HEK293 (cell line): ENCODE results near the gene TIPRL.

ENCODE experiments used
- CTCF ChIP-seq: fragments of 450-650 bp; formaldehyde crosslinking; IDR thresholded peaks from 2 replicates; pipeline ENCODE4 v1.5.1; 2016; ENCODE audit warnings: missing biosample characterization, missing genetic modification characterization
- ZNF214 ChIP-seq: fragments of 450-650 bp; formaldehyde crosslinking; IDR thresholded peaks from 2 replicates; pipeline ENCODE4 v1.5.1; 2017; ENCODE audit warnings: missing biosample characterization, mild to moderate bottlenecking, missing genetic modification characterization, borderline replicate concordance
- ZNF654 ChIP-seq: fragments of 450-650 bp; formaldehyde crosslinking; IDR thresholded peaks from 2 replicates; pipeline ENCODE4 v1.5.1; 2016; ENCODE audit warnings: low read depth, missing biosample characterization, missing genetic modification characterization
- ZNF670 ChIP-seq: fragments of 450-650 bp; formaldehyde crosslinking; IDR thresholded peaks from 2 replicates; pipeline ENCODE4 v1.5.1; 2016; ENCODE audit warnings: missing biosample characterization, missing genetic modification characterization, low read depth

- no peak for TF ChIP-seq ZNF670
- no peak for TF ChIP-seq CTCF
- no peak for TF ChIP-seq ZNF654 (tag by site-specific recombination)
- TF ChIP-seq ZNF214 (tag by site-specific recombination): no peak
These were observed 43.4 kb upstream of the TIPRL start for GRCh38 chr1:168135116-168135920.
